ES-I3 (cell line): ENCODE measurements around the gene KRT3.

Experiments
- H3K36me3 ChIP-seq: 2 replicates; pipeline ENCODE4 v1.6.1; 2013; ENCODE audit warnings: mild to moderate bottlenecking, low read length, control low read depth, moderate library complexity; ENCODE audit not compliant: insufficient read depth
- H3K4me1 ChIP-seq: 2 replicates; pipeline ENCODE4 v1.6.1; 2013; ENCODE audit warnings: mild to moderate bottlenecking, control low read depth, low read length; ENCODE audit not compliant: insufficient read depth
- H3K9ac ChIP-seq: 2 replicates; pipeline ENCODE4 v1.6.1; 2013; ENCODE audit warnings: low read depth, mild to moderate bottlenecking, low read length, moderate library complexity
- H3K9me3 ChIP-seq: 2 replicates; pipeline ENCODE4 v1.6.1; 2013; ENCODE audit warnings: mild to moderate bottlenecking, low read length, moderate library complexity; ENCODE audit not compliant: control insufficient read depth, insufficient read depth

KRT3 gene

GRCh38 chr12:52790427-52791270, 5.3 kb downstream of the KRT3 start:
- no peak overlapping the region for H3K9ac ChIP-seq
- H3K9me3 ChIP-seq: no peaks in the 10 kb centered on the region
- H3K4me1 ChIP-seq: no peaks in the 10 kb centered on the region
- no peaks in the 10 kb centered on the region for H3K36me3 ChIP-seq

- Histone ChIP-seq H3K9me3 (no peaks in the 10 kb centered on the region), H3K36me3 (no peaks in the 10 kb centered on the region), H3K9ac (no peak overlapping the region), H3K4me1 (no peaks in the 10 kb centered on the region)
Measured at GRCh38 chr12:52789637-52790426, 6.1 kb downstream of the KRT3 start.

GRCh38 chr12:52788876-52789636, 6.9 kb downstream of the KRT3 start:
- Histone ChIP-seq H3K36me3 (no peaks in the 10 kb centered on the region), H3K9ac (no peak overlapping the region), H3K4me1 (no peaks in the 10 kb centered on the region), H3K9me3 (no peaks in the 10 kb centered on the region)

GRCh38 chr12:52788192-52788875, 7.6 kb downstream of the KRT3 start:
- no peak overlapping the region for H3K9ac ChIP-seq
- H3K4me1 ChIP-seq: no peaks in the 10 kb centered on the region
- no peaks in the 10 kb centered on the region for H3K36me3 ChIP-seq
- no peaks in the 10 kb centered on the region for H3K9me3 ChIP-seq

GRCh38 chr12:52787324-52788191, 8.4 kb downstream of the KRT3 start:
- Histone ChIP-seq H3K9me3 (no peaks in the 10 kb centered on the region), H3K9ac (no peak overlapping the region), H3K36me3 (no peaks in the 10 kb centered on the region), H3K4me1 (no peaks in the 10 kb centered on the region)

GRCh38 chr12:52784909-52785308, 11.0 kb downstream of the KRT3 start:
- no peaks in the 10 kb centered on the region for H3K36me3 ChIP-seq
- H3K9ac ChIP-seq: no peak overlapping the region
- H3K4me1 ChIP-seq: no peaks in the 10 kb centered on the region
- H3K9me3 ChIP-seq: no peaks in the 10 kb centered on the region

GRCh38 chr12:52783563-52784316, 12.2 kb downstream of the KRT3 start:
- Histone ChIP-seq H3K4me1 (no peaks in the 10 kb centered on the region), H3K9ac (no peak overlapping the region), H3K9me3 (no peaks in the 10 kb centered on the region), H3K36me3 (no peaks in the 10 kb centered on the region)

GRCh38 chr12:52782502-52782901, 13.4 kb downstream of the KRT3 start:
- Histone ChIP-seq H3K9ac (no peak overlapping the region), H3K9me3 (no peaks in the 10 kb centered on the region), H3K36me3 (no peaks in the 10 kb centered on the region)

GRCh38 chr12:52781399-52782082, 14.4 kb downstream of the KRT3 start:
- Histone ChIP-seq H3K9me3 (no peaks in the 10 kb centered on the region), H3K36me3 (no peaks in the 10 kb centered on the region), H3K4me1 (no peaks in the 10 kb centered on the region), H3K9ac (no peak overlapping the region)

More at GRCh38 chr12:52782502-52782901, 13.4 kb downstream of the KRT3 start:
- H3K4me1 ChIP-seq: no peaks in the 10 kb centered on the region

- Histone ChIP-seq H3K4me1 (no peaks in the 10 kb centered on the region), H3K9me3 (no peaks in the 10 kb centered on the region), H3K36me3 (no peaks in the 10 kb centered on the region), H3K9ac (no peak overlapping the region)
Measured at GRCh38 chr12:52779914-52780313, 16.0 kb downstream of the KRT3 start.

GRCh38 chr12:52778833-52779232, 17.1 kb downstream of the KRT3 start:
- Histone ChIP-seq H3K4me1 (no peaks in the 10 kb centered on the region), H3K9ac (no peak overlapping the region), H3K9me3 (no peaks in the 10 kb centered on the region), H3K36me3 (no peaks in the 10 kb centered on the region)

GRCh38 chr12:52777566-52777965, 18.4 kb downstream of the KRT3 start:
- no peaks in the 10 kb centered on the region for H3K4me1 ChIP-seq
- no peaks in the 10 kb centered on the region for H3K9me3 ChIP-seq
- H3K9ac ChIP-seq: no peak overlapping the region
- H3K36me3 ChIP-seq: no peaks in the 10 kb centered on the region
